DOHH2 (cell line): ENCODE data around the gene SAFB.

Experiments used
- EZH2phosphoT487 ChIP-seq: fragments of 200-600 bp; sonication (generic); IDR thresholded peaks from 2 replicates; pipeline ENCODE4 v1.6.1; 2017; ENCODE audit warnings: borderline replicate concordance, mild to moderate bottlenecking, antibody characterized with exemption, low read length, moderate library complexity, mixed read lengths
- TF ChIP-seq, protein P1 (sequence below): fragments of 200-600 bp; sonication (generic); IDR thresholded peaks from one replicate; pipeline ENCODE4 v1.5.1; 2014; ENCODE audit warnings: antibody characterized with exemption, mild to moderate bottlenecking, low read depth, low read length; ENCODE audit not compliant: poor library complexity, severe bottlenecking

DNA sequence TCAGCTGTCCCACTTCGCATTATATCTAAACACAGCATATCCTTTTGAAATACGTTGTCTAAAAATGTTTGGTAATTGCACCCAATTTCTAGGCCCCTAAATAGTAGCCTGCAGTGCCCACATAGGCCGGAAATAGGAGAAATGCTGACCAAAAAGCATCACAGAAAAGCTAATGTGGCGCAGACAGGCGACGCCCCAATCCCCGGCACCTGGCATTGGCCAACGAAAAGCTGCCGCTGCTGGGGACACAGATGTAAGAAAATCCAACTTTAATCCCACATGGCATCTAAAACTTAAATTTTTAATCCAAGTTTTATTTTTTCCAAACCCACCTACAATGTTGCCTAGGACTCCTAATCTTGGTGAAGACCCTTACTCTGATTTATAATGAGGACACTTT, 4.3 kb upstream of the SAFB start:
- TF ChIP-seq, protein P1, sequence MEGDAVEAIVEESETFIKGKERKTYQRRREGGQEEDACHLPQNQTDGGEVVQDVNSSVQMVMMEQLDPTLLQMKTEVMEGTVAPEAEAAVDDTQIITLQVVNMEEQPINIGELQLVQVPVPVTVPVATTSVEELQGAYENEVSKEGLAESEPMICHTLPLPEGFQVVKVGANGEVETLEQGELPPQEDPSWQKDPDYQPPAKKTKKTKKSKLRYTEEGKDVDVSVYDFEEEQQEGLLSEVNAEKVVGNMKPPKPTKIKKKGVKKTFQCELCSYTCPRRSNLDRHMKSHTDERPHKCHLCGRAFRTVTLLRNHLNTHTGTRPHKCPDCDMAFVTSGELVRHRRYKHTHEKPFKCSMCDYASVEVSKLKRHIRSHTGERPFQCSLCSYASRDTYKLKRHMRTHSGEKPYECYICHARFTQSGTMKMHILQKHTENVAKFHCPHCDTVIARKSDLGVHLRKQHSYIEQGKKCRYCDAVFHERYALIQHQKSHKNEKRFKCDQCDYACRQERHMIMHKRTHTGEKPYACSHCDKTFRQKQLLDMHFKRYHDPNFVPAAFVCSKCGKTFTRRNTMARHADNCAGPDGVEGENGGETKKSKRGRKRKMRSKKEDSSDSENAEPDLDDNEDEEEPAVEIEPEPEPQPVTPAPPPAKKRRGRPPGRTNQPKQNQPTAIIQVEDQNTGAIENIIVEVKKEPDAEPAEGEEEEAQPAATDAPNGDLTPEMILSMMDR: no peak
- no peak for TF ChIP-seq EZH2phosphoT487
